GM19043 (cell line): ENCODE results near the gene PTPRN2.
"Not testable (repeated sequence)": the region's sequence is repeated elsewhere in the genome, so short reads cannot be mapped to it uniquely, and the experiment has no call there.

ENCODE experiments used
- ATAC-seq: cut with Tn5 transposase; IDR thresholded peaks from one replicate; pipeline ENCODE4 v1.9.1; 2021; ENCODE audit warnings: low read depth; ENCODE audit not compliant: unreplicated experiment

Gene PTPRN2

DNA sequence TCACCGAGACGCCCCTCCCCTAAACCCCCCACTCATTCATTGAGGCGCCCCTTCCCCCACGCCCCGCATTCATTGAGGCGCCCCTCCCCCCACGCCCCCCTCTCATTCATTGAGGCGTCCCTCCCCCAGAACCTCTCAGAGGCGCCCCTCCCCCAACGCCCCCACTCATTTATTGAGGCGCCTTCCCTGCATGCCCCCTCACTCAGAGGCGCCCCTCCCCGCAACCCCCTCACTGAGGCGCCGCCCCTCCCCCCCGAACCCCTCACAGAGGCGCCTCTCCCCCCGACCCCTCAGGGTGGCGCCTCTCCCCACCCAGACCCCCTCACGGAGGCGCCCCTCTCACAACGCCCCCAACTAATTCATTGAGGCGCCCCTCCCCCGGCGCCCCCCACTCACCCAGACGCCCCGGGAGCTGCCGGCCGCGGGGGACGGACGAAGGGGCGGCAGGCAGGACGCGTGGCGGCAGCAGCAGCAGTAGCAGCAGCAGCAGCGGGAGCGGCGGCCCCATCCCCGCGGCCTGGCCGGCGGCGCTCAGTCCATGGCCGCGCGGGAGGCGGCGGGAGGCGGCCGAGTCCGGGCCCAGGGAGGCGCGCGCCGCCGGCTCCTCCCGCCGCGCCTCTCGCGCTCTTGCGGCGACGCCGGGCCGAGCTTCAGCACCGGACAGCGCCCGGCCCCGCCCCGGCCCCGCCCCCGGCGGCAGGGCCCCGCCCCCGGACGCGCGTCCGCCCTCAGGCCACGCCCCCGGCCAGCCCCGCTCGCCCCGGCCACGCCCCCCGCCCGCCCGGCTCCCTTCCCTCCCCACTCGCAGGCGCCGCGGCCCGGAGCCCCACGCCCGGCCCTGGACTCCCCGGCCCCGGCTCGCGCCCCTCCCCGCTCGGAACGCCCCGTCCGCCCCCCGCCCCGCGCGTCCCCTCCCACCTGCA, at the start of gene PTPRN2:
TSS of gene PTPRN2 (minus strand) at position 662 of the 923 bp plus-strand sequence.
- peak; percentile 78 for ATAC-seq

DNA sequence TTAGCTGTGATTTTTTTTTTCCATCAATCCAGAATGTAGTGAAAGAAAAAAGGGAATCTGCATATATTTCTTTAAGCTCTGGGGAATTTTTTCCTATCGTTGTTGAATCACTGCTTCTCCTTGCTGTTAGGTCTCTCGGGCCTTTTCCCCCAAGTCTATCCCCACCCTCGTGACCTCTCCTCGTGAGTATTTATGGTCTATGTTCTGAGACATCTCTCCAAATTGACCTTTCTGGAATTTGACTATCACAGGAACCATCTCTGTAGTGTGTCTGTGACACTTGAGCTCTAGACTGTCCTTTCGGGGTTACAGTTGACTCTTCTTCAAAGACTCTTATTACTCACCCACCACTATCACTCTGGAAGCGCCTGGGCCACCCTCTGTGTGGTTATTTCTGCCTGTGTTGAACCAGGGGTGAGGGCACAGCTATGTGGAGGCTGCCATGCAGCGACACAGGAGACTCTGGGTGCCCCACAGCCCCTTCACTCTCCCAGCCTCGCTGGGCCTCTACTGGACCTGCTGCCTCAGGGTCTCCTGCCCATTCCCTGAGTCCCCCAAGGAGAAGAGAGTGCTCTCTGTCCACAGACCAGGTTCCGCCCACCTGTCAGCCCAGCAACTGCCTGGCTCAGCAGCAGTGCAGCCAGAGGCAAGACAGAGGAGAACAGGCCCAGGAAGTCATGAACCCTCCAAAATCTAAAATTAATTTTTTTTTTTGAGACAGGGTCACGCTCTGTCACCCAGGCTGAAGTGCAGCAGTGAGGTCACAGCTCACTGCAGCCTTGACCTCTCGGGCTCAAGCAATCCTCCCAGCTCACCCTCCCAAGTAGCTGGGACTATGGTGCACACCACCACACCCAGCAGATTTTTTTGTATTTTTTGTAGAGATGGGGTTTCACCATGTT, 45.7 kb upstream of the PTPRN2 start:
- ATAC-seq = peak; percentile 76

DNA sequence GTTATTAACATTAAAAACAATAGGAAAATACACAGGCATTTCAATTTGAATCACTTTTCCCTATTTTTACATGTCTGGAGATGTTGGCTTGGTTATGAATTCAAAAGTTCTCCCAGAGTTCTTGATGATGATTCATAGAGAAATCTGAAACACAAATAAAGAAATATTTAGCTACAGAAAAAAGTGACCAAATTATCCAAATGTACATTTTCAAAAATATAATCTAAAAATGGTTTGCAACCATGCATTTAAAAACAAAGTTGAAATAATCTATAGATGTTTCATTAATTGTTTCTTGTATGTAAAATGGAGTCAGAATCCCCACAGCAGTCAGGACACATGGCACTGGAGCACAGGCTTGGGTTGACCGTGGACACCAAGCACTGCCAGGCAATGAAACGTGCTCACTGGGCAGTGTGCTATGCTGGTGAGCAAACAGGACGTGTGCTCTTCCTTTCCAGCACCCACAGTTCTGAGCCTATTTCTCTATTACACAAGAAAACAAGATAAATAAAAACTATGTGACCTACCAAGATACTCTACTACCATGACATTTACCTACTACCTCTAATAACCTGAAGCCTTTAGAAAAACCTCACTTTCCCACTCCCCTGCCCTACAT, 44.1 kb upstream of the PTPRN2 start:
- no peak for ATAC-seq

DNA sequence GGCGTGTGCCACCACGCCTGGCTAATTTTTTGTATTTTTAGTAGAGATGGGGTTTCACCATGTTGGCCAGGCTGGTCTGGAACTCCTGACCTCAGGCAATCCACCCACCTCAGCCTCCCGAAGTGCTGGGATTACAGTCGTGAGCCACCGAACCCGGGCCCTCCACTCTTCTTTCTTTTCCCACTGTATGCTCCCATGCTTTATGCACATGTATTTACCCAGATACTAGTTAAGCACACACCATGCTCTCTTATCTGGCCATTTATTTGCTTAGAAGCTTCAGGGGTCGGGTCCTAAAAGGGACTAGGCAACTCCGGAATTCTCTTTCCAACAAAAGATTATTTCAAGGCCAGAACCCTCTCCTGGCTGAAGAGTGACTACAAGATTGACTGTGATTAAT, 38.7 kb upstream of the PTPRN2 start:
- ATAC-seq = not testable (repeated sequence)

DNA sequence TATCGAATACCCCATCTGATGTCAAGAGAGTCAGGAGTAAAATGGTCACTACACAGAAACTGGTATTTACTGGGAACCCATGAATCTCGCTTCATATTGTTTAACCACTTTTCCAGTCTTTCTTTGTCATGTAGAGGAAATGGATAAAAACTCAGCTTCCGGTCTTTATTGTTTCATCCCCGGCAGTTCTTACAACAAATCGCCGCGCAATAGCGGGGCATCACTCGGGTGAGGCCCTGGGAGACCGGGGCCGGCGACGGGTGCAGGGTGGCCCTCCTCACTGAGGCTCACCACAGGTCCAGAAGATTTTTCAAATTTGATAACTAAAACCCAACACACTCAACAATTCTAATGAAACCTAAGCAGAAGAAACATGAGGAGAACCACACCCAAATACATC, 35.6 kb upstream of the PTPRN2 start:
- no peak for ATAC-seq

DNA sequence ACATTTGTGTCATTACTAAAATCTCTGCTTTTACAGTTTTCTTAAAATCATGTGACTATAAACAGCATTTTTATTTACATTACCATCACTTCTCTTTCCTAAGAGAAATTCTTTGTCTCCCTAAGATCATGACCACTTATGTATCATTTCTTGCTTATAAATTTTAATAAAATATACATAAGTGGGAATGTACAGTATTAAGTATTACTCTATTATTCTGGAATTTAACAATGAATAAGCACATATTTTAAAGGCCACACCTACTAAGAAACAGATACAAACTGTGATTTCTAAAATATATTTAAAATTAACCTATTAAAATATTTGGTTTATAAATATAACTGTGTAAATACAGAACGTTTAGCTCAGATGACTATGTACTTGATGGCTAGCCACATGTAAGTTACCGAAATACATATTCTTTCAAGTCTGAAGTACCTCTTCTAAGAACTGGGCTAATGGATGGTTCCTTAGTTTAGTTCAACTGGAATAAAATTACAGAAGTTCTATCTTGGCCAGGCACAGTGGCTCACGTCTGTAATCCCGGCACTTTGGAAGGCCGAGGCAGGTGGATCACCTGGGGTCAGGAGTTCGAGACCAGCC, 33.3 kb upstream of the PTPRN2 start:
- no peak for ATAC-seq

DNA sequence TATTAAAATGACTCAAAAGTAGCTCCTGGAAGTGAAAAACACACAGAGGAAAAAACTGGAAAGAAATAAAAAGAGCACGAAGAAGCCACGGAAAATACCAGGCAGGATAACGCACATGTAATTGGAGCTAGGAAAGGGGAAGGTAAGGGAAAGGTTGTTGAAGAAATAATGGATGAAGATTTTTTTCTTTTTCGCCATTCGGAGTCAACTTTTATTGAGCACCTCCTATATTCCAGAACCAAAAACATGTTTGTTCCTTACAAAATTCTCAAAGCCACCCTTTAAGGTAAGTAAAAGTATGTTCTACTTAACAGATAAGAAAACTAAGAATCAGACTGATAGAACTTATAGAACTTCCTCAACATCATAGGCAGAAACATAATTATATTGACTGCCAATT, 32.8 kb upstream of the PTPRN2 start:
- ATAC-seq = no peak

DNA sequence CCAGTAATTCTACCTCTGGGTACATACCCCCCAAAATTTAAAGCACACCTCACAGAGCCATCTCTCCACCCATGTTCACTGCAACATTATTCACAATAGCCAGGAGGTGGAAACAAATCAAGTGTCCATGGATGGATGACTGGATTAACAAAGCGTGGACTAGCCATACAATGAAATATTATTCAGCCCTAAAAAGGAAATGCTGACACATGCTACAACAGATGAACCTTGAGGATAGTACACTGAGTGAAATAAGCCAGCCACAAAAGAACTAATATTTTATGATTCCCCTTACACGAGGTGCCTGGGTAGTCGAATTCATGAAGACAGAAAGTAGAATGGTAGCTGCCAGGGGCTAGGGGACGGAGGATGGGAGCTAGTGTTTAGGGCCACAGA, 31.1 kb upstream of the PTPRN2 start:
- no peak for ATAC-seq

DNA sequence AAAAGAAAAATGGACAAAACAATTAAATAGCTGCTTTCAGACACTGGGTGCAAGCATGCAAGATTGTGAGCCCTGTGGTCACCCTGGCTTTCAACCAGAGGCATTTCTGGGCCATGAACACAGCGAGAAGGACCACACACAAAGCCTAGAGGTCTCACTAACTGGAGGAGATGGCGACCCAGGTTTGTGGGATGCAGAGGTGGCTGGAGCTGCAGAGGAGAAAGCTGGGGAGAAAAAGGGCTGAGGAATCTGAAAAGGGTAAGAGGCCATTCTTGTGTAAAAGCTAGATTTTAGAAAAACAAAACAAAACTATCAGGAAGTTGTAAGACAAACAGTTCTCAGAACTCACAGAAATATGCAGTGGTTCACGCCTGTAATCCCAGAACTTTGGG, 30.1 kb upstream of the PTPRN2 start:
- no peak for ATAC-seq

GRCh38 chr7:158616050-158616449, 28.4 kb upstream of the PTPRN2 start:
- no peak for ATAC-seq

- no peak for ATAC-seq
Observed at GRCh38 chr7:158614700-158615099, 27.1 kb upstream of the PTPRN2 start.

- ATAC-seq = peak; percentile 87
Observed at GRCh38 chr7:158613481-158613880, 25.9 kb upstream of the PTPRN2 start.

DNA sequence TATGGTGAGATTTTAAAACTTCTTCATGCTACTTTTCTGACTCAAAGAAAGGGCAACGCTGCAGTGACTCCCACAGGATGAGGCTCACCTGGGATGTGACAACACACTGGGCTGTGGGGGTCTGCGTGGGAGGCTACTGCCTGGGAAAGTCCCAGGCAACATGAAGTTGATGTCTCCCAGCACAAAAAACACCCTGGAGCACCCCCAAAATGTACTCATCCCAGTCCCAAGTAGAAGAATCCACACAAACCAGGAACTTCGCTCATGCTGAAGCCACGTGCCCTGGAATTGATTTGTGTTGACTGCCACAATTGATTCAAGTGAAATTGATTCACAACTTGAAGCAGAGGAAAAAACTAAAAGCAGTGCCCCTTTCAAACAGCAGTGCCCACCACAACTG, 24.9 kb upstream of the PTPRN2 start:
- ATAC-seq = no peak

DNA sequence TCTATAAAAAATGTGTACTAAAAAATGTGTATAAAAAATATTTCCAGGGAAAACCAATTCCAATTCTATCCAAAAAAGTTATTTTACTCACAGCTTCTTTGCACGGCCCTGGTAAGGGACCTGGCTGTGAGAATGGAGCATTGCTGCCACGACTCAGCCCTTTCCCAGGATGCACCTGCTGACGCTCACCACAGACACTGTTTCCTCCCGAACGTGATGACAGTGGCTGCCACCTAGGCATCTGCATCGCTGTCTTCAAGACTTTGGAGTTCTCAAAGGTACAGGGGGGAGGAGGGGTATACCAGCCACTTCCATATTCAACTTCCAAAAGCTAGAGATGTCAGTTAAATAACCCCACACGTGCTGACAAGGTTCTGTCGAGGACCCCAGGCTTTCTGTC, 23.9 kb upstream of the PTPRN2 start:
- ATAC-seq = no peak

DNA sequence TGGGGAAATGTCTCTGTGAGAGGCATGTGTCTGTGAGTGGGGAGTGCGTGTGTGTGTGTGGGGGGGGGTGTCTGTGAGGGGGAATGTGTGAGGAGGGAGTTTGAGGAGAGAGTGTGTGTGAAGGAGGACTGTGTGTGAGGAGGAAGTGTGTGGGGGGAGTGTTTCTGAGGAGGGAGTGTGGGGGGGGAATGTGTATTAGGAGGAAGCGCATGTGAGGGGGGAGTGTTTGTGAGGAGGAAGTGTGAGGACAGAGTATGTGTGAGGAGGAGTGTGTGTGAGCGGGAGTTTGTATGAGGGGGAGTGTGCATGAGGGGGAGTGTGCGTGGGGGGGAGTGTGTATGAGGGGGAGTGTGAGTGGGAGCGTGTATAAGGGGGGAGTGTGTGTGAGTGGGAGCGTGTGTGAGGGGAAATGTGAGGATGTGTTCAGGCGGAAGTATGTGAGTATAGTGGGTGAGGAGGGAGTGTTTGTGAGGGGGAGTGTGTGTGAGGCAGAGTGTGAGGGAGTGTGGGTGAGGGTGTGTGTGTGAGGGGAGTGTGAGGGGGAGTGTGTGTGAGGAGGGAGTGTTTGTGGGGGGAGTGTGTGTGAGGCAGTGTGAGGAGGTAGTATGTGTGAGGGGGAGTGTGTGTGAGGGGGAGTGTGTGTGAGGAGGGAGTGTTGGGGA, 21.8 kb upstream of the PTPRN2 start:
- ATAC-seq = no peak

- ATAC-seq = no peak
Observed at GRCh38 chr7:158607563-158607962, 19.9 kb upstream of the PTPRN2 start.

GRCh38 chr7:158606671-158607424, 19.2 kb upstream of the PTPRN2 start:
- no peak for ATAC-seq

GRCh38 chr7:158606129-158606528, 18.5 kb upstream of the PTPRN2 start:
- no peak for ATAC-seq
